ENCODE data around the gene APOB. TPM values are rescaled to one million over a fixed set of nuclear protein-coding genes. Genes with fewer than 3 reads are reported as not detected.

The APOB gene
- total and polyA plus RNA-seq, 2 of the 13 experiments (the other 11 are each of a cell fraction or from before 2014, with no cell fraction given) = 1,569 to 2,515 TPM

- TF ChIP-seq, protein P1, sequence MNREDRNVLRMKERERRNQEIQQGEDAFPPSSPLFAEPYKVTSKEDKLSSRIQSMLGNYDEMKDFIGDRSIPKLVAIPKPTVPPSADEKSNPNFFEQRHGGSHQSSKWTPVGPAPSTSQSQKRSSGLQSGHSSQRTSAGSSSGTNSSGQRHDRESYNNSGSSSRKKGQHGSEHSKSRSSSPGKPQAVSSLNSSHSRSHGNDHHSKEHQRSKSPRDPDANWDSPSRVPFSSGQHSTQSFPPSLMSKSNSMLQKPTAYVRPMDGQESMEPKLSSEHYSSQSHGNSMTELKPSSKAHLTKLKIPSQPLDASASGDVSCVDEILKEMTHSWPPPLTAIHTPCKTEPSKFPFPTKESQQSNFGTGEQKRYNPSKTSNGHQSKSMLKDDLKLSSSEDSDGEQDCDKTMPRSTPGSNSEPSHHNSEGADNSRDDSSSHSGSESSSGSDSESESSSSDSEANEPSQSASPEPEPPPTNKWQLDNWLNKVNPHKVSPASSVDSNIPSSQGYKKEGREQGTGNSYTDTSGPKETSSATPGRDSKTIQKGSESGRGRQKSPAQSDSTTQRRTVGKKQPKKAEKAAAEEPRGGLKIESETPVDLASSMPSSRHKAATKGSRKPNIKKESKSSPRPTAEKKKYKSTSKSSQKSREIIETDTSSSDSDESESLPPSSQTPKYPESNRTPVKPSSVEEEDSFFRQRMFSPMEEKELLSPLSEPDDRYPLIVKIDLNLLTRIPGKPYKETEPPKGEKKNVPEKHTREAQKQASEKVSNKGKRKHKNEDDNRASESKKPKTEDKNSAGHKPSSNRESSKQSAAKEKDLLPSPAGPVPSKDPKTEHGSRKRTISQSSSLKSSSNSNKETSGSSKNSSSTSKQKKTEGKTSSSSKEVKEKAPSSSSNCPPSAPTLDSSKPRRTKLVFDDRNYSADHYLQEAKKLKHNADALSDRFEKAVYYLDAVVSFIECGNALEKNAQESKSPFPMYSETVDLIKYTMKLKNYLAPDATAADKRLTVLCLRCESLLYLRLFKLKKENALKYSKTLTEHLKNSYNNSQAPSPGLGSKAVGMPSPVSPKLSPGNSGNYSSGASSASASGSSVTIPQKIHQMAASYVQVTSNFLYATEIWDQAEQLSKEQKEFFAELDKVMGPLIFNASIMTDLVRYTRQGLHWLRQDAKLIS (CRISPR knock-in tag; IDR thresholded peaks at IDR 0.05) = no peak
- TF ChIP-seq ZNF329 (CRISPR knock-in tag; IDR thresholded peaks at IDR 0.05; ENCODE audit: low read depth) (no peak), ZBTB20 (CRISPR knock-in tag; IDR thresholded peaks at IDR 0.05; ENCODE audit: borderline replicate concordance, low read depth) (no peak)
These were observed 53.1 kb downstream of the APOB start (continued) for GRCh38 chr2:20990442-20991430.

DNA sequence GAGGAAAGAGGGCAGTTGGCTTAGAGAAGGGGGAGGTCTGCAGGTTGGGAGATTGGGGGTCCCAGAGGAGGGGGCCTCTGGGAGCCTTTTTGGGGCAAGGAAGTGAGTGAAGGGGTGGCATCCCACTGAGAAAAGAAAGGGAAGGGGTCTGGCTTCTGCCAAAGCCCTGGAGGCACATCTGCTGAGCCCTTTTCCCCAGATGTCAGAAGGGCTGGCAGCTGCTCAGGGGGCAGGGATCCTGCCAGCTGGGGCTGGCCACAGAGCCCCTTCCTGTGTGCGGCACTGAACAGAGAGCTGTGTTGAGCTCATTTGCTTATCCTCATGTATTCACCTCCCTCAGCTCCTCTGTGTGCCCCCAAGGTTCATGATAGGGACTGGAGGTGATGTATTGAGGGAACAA, 54.5 kb downstream of the APOB start:
- Histone ChIP-seq H3K4me1 (ENCODE audit: insufficient read depth, low read length) (no peaks in the 10 kb centered on the region), H3K36me3 (replicated peaks in 1 of 2; ENCODE audit: control insufficient read depth in 1 of 2, insufficient read depth in 2 of 2, low read length in 2 of 2) (no peaks in the 10 kb centered on the region), H4K20me1 (ENCODE audit: insufficient read depth, low read length) (no peaks in the 10 kb centered on the region), H3K79me2 (ENCODE audit: insufficient read depth, low read length) (no peaks in the 10 kb centered on the region), H3K4me2 (ENCODE audit: low read depth, low read length) (no peak overlapping the region), H3K27ac (ENCODE audit: extremely low read length, insufficient read depth, low read length) (no peak overlapping the region), H2AFZ (ENCODE audit: low read length) (no peak overlapping the region), H3K4me3 (replicated peaks in 1 of 3; ENCODE audit: insufficient read depth in 1 of 3, low read depth in 2 of 3, low read length in 3 of 3) (no peak overlapping the region), H3K9me3 (ENCODE audit: low read length) (no peaks in the 10 kb centered on the region), H3K9ac (ENCODE audit: insufficient read depth, low read depth, low read length) (no peak overlapping the region), H3K27me3 (ENCODE audit: control insufficient read depth in 1 of 2, insufficient read depth in 2 of 2, low read length in 2 of 2) (peaks cover 2 to 20% of the 10 kb centered on the region in 2 experiments; a peak in 3 of 5 replicates)
- DNase-seq (ENCODE audit: low spot score) (no peak), FAIRE-seq (no peak), ATAC-seq (no peak)
- BruUV-seq (replicated peaks) = no TSS peak
- WGBS (ENCODE audit: low lambda C conversion rate) = 92% methylated on average over 1 of the region's 1 CpG
- ChIA-PET POLR2A (no interaction called here), CTCF (ENCODE audit: low intra/inter-chr PET ratio, low total read pairs) (no interaction called here)
- in situ Hi-C loops (cut with HindIII; ENCODE audit: extremely low pct_ligation_motif_present, low pct_unique_long_range_greater_than_20kb) = loop anchor here (25.0 kb wide), 1 partner anchor 602 kb away; no protein-coding TSS in a partner anchor
- TF ChIP-seq PTBP1 (IDR thresholded peaks at IDR 0.05; ENCODE audit: low read depth, low read length, poor library complexity, severe bottlenecking) (no peak), ZNF256 (CRISPR knock-in tag; conservative IDR thresholded peaks at IDR 0.05) (no peak), GATAD1 (CRISPR knock-in tag; IDR thresholded peaks at IDR 0.05) (no peak), GABPB1 (CRISPR knock-in tag; IDR thresholded peaks at IDR 0.05) (no peak), EED (CRISPR knock-in tag; IDR thresholded peaks at IDR 0.05) (no peak)
- intact Hi-C loops (cut with micrococcal nuclease; ENCODE audit: unreplicated experiment) = no loop called here

All from HepG2 (cell line).